HG03159 (cell line): ENCODE results near the gene TUSC2.
A peak's percentile ranks its signal among the peaks of the same experiment; 100 is the strongest.

ENCODE experiments used
- ATAC-seq: cut with Tn5 transposase; IDR thresholded peaks from one replicate; pipeline ENCODE4 v1.9.1; 2021; ENCODE audit warnings: mild to moderate bottlenecking, moderate library complexity; ENCODE audit not compliant: unreplicated experiment

TUSC2 gene

DNA sequence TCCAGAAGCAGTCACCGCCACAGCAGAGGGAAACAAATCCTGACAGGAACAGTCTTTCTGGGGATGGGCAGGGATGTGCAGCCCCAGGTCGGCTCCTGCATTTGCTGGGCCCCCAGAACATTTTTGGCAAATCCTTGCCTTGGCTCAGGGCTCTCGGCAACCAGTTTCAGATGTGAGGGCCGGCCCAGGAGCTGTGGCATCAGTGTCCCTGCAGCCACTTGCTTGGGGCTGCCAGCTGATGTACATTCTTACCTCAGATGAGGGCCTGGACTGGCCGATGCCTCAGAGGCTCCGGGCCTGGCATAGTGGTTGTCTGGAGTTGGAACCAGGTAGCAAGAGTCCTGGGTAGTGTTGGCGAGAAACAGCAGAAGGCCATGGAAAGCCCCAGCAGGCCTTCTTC, 26.8 kb upstream of the TUSC2 start:
- ATAC-seq = no peak

DNA sequence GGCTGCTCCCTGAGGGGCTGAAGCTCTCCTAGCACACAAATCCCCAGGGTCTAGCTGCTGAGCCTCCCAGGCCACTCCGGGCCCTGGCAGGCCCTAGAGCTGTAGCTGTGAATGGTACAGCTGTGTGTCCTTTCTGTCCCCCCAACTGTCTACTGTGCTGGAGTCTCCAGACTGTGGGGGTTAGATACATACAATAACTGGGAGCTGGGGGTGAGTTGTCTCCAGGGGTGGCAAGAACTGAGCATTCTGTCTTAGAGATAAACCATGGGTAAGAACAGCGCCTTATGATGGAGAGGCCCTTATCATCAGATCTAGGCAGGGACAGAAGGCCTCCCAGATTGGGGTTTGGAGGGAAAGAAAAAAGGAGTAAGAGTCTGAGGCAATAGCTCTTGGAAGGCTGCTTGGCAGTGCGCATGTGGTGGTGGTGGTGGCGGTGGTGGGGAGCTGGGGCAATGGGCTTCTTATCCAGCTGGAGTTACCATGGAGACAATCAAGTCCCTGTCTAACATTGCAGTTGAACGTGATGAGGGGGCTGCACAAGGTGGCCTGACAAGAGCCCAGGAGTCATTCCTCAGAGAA, 26.3 kb upstream of the TUSC2 start:
- ATAC-seq = no peak

DNA sequence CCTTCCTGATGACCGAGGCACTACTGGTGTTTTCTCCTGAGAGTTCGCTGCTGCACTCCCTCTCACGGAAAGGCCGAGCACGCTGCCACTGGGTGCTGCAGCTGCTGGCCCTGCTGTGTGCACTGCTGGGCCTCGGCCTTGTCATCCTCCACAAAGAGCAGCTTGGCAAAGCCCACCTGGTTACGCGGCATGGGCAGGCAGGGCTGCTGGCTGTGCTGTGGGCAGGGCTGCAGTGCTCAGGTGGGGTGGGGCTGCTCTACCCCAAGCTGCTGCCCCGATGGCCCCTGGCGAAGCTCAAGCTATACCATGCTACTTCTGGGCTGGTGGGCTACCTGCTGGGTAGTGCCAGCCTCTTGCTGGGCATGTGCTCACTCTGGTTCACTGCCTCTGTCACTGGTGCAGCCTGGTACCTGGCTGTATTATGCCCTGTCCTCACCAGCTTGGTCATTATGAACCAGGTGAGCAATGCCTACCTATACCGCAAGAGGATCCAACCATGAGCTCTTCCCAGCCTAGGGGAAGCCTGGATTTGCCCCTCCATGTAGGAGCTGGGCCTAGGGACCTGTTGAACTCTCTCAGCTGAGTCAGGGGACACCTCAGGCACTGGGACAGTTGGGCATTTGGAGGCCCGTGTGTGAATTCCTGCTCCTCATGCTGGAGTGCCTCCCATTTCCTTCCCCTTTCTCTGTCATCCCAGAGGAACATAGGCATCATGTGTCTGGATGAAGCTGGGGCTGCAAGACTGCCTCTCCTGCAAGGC, 25.4 kb upstream of the TUSC2 start:
- ATAC-seq = no peak

DNA sequence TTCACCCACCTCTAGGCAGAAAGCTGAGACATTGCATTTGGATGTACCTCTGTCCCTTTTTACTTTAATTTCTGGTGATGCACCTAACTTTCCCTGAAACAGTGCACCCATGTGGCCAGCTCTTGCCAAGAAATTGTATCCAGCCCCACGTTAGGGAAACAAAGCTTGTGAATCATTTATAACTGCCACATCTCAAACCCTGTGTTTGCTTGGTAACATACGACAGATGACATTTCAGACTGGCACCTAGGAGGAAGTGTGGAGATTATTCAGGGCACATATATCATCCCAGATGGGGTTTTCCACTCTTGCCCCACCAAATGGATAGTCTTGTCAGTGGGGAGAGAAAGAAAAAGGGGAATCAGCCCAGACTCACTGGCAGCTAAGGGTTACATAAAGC, 24.8 kb upstream of the TUSC2 start:
- ATAC-seq = no peak

DNA sequence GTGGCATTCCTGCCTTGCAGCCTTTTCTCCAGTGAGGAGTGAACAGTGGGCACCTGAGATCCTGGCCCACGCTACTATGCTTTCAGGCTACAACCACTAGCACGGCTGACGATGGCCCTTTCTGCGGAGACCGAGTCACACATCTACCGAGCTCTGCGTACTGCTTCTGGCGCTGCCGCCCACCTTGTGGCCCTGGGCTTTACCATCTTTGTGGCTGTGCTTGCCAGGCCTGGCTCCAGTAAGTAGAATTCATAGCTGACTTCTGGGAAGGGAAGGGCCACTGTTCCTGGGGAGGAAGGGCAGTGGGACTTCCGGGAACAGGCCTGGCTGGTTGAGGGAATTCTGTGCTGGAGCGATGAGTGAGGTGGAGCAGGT, 23.3 kb upstream of the TUSC2 start:
- ATAC-seq = no peak

DNA sequence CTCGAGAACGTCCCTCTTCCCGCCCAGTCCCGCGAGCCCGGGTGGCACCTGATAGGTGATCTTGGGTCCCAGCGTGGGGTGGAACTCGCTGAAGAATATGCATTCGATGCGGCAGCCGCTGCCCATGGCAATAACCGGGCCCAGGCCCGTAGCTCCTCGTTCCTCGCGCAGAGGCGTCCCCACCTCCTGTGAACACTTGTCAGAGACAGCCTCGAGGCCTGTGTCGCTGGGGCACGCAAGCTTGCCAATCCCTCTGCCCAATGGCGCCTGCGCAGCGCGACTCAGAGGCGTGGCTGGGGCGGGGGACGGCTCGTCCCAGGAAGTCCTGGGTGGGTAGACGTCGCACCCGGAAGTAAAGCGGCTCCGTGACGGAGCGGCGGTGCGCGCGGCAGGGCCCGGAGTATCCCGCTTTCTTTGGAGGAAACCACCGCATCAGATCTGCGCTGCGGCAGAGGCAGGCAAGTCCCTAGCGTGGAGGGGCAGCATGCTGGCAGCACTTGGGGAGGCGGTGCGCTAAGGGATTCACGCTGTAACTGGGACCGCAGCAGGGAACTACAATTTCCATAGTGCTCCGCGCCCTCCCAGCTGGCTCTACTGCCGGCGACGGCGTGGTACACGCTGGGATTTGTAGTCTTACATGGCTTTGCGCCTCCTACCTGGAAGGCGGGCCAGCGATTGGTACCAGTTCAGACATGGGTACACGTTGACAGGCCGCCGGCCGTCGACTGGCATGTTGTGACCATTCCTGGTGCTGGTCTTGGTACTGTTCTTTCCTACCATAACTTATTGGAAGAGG, 22.7 kb upstream of the TUSC2 start, which contains the start of the genes CYB561D2 and NPRL2:
CYB561D2 (plus strand) TSS at position 336 of the 796 bp plus-strand sequence. CDS start 572 bp downstream, outside the sequence.
NPRL2 (minus strand) TSS at position 249 of the 796 bp plus-strand sequence; CDS start at position 126, 123 bp downstream.
- peak; percentile 86 for ATAC-seq

DNA sequence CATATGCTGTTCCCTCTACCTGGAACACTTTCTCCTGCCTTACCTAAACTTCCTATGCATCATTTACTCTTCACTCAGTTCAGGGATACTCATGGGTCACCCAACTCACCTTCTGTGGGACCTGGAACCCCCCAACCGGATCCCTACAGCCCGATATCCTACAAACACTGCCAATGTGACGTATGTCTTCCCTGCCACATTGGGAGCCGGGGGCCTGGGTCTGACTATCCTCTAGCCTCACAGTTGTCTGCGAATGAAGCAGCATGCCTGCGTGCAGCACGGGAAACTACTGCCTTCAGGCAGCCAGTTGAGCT, 22.1 kb upstream of the TUSC2 start:
- no peak for ATAC-seq

DNA sequence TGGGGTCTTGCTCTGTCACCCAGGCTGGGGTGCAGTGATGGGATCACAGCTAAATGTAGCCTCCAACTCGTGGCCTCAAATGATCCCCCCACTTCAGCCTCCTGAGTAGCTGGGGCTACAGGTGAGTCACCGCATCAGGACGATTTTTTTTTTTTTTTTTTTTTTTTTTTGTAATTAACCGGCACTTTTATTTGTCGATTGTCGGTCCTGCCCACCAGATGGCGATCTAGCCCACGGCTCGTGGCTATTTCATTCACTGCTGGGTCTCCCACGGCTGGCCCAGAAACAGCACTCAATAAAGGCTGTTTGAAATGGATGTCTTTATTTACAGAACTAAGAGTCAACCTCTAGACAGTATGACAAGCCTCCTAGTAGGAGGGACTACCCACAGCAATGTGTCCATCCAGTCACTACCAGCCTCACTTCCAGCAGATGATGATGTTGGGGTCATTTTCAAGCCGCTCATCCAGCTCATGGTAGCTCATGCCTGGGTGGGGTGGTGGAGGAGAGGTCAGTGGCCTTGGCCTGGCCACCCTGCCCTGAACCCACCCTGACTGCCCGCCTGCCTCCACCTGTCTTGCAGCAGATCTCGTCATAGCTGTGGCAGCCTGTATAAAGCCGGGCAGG, 19.3 kb upstream of the TUSC2 start:
- no peak for ATAC-seq

DNA sequence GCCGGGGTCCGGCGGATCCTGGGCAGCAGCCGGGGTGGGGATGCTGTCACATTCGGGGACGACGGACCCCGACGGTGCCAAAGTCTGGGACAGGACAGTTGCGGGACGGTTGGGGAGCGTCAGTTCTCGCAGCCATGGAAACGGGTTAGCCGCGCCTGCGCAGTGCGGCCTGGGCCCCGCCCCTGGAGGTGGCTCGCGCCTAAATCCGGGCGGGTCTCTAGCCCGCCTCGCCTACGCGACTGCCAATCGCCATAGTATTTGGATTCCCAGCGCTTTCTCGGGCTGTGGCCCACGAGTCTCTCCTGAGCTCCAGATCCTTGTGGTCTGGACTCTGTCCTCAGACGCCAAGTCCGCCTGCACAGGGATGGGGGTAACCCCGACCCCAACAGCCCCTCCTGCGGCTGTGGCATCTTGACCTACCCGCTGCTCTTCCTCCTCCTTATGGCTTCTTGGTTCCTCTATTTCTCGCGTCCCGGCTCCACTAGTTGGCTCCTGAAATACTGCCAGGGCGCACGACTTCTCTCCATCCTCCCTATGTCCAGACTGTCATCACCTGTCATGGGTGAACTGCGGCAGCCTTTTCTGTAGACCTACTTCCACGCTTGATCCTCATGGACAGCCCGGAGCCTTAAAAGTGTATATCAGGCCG, 17.7 kb upstream of the TUSC2 start, which contains the start of gene ZMYND10:
ZMYND10 (minus strand) TSS at position 147 of the 649 bp plus-strand sequence. CDS start 153 bp downstream, outside the sequence.
- ATAC-seq = no peak

DNA sequence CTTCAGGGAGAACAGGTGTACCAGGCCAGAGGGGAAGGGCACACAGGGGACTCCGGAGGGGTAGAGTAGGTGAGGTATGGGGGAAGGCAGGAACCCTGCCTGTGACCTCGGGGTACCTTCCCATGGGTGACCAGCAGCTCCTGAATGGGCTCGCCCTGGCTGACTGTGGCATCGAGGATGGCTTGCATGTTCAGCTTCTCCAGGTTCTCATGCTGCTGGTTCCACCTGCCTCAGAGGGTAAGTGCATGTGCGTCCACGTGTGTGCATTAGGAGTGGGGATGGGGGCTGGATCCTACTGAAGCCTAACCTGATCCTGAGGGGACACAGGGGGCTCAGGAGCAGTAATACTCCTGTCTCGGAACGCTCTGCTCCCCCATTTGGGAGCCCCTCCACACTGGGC, 17.0 kb upstream of the TUSC2 start:
- no peak for ATAC-seq

DNA sequence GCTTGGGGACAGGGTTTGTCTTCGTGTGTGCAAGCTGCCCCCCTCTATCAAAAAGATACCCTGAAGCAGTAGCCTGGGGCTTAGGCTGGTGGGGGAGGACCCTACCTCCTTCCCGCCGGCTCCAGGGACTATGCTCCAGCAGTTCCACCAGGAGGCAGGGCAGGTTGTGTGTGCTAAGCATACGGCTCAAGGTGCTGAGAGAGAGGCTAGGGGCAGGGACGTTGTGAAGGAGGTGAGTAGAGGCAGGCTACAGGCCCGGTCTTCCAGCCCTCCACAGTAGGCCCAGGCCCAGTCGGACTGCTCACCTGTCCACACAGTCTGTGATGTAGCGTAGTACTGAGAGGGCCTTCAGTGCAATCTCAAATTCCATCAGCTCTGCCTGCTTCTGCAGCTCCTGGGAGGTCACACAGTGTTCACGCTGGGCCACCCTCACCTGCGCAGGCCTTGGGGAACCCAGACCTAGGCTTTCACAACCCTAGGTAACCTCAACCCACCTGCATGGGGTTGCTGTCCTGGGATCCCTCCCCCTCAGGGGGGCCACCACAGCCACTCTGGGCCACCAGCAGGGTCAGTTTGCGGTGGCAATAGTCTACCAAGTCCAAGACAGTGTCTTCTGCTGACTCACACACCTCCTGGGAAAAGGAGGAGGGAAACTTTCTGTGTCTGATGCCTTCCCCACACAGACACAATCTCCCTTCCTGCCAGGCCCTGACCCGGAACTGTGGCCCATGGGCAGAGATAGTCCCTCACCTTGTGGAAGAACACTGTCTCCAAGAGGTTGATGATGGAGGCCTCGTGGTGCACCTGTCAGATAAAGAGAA, 15.0 kb upstream of the TUSC2 start:
- ATAC-seq = no peak

DNA sequence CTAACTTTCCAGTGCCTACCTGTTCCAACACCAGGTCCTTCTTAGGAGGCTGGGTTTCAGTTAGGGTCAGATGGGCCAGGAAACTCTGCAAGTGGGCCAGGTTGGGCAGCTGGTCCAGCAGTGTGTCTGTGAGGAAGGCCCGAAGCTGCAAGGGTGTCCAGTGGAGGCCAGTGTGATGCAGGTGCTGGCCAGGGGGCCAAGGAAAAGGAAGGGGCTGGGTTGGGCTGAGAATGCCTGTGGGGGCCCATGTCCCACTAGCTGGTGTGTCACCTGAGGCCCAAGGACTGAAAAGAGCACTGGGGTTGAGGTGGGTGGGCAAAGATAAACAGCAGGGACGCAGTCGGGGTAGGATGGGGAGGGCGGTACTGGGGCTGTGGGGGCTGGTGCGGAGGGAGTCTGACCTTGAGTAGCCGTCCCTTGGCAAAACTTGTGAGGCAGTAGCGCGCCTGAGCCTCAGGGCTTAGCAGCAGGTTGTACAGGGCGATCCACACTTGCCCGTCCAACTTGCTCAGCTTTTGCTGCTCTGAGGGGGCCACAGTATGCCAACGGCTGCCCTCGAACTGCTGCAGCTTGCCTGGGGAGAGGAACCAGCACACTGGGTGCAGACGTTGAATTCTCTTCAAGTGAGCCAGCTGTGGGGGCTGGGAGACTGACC, 14.1 kb upstream of the TUSC2 start:
- no peak for ATAC-seq

DNA sequence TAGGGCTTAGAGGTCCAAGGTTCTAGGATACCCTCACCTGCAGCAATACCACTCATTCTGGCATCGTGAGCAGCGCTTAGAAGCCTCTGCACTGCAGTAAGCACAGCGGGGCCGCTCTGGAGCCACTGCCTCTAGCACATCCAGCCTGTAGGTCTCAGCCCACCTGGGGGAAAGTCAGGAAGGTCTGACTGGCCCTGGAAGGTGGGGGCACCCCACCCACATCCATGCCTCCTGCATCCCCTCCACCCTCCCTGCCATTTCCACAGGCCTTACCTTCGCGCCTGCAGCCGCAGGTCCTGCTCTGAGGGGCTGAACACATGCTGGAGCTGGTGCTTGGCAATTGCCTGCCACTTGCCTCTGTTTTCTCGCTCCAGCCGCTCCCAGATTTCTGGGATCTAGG, 13.5 kb upstream of the TUSC2 start:
- no peak for ATAC-seq

DNA sequence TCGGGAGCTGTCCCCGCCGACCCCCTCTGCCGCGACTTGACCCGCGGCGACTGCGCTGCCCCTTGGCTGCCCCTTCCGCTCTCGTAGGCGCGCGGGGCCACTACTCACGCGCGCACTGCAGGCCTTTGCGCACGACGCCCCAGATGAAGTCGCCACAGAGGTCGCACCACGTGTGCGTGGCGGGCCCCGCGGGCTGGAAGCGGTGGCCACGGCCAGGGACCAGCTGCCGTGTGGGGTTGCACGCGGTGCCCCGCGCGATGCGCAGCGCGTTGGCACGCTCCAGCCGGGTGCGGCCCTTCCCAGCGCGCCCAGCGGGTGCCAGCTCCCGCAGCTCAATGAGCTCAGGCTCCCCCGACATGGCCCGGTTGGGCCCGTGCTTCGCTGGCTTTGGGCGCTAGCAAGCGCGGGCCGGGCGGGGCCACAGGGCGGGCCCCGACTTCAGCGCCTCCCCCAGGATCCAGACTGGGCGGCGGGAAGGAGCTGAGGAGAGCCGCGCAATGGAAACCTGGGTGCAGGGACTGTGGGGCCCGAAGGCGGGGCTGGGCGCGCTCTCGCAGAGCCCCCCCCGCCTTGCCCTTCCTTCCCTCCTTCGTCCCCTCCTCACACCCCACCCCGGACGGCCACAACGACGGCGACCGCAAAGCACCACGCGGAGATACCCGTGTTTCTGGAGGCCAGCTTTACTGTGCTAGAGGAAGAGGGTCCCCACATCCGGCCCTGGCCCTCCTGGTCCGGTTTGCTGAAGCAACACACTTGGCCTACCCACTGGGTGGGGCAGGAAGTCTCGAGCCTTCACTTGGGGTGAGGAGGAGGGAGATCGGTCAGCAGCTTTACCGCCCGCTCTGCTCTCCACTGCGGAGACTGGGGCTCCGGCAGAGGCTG, 12.7 kb upstream of the TUSC2 start, which contains the start of gene RASSF1:
RASSF1 (minus strand) TSS at position 389 of the 882 bp plus-strand sequence; CDS start at position 358, 31 bp downstream.
- no peak for ATAC-seq

DNA sequence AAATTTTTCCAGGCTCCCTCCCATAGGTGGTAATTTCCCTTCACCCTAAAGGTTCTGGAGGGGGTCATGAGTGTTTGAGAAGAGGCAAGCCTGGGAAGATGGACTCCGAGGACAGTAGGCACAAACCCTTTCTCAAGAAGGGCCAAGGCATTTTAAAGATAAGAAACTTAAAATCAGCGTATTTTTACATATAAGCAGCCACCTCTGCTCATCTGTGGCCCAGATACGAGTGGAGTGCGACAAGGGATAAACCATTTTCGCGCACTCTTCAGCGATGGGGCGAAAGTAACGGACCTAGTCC, 12.1 kb upstream of the TUSC2 start:
- ATAC-seq = no peak

DNA sequence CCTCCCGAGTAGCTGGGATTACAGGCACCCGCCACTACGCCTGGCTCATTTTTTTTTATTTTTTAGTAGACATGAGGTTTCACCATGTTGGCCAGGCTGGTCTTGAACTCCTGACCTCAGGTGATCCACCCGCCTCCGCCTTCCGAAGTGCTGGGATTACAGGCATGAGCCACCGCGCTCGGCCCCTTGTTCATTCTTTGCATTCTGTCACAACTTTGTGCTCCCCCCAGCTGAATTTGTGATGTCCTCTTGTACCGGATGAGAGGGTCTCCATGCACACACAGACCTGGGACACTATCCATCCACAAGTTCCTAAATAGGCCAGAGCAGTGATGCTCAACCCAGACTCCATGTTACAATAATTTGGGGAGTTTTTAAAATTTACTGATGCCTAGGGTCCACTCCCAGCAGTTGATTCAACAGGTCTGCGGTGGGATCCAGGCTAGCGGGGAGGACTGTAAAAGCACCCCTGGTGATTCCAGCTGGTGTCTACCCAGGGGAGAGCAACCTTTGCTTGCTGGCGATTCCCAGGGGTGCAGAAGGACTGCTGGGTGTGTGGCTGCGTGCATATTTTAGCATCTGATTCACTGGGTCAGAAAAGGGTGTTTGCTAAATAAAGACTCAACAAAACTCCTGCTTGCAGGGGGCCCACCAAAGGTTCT, 11.6 kb upstream of the TUSC2 start:
- no peak for ATAC-seq

DNA sequence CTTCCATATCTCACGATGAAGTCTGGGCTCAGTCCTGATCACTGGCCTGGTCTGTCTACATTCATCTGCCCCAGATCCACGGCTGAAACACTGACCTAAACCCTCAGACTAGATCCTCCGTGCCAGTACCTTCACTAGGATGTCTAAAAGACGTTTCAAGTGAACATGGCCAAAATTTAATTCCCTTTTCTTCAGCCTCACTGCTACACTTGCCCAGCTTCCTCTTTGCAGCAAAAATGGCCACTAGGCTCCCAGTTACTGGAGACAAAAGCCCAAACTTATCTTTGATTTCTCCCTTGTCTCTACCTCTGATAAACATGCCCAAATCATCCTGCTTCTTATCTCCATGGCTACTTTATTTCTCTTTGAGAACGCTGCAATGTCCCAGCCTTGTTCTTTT, 10.9 kb upstream of the TUSC2 start:
- ATAC-seq = no peak
